Ramos (cell line): Measurements from ENCODE around the gene PARM1.

ENCODE experiments used
- in situ Hi-C: fragments of 300-500 bp; cut with MboI; formaldehyde crosslinking; loops from one replicate; pipeline ENCODE4 v1.14.3; 2022; ENCODE audit warnings: low sequenced_read_pairs; ENCODE audit not compliant: unreplicated experiment

The PARM1 gene

DNA sequence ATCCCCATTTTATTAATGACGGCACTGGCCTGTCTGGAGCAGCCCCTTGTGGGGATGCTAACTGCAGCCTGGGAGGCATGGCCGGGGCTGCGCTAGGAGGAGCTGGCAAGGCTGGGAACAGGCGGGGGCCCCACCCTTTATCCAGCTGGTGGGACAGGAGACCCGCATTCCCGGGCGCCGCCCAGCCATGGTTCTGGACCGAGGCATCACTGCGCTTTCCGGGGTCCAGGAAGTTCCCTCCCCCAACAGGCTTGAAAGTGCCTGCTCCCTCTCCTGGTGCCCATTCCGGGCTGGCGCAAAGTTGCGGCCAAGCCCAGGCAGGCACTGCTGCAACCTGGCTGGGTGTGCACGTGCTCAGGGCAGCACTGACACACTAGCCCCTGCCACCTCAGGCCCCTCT lies 124.5 kb downstream of the PARM1 start:
- in situ Hi-C loops = no loop called here

DNA sequence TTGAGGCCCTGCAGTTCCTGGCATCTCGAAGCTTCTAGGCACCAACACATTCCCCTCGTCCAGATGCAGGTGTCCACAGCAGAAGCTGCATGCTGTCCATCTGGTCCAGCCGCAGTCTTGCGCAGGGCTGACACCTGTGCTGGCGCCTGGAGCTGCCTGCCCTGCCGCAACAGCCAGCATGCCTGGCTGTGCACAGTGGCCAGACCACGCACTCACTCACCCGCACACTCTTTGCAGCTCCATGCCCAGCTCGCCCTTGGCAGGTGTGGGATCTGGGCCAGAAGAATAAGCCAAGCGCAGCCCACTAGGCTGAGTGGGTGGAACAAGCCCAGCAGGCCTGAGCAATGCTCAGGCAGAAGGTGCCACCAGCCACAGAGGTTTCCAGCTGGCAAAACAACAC lies 125.6 kb downstream of the PARM1 start:
- in situ Hi-C loops = no loop called here

DNA sequence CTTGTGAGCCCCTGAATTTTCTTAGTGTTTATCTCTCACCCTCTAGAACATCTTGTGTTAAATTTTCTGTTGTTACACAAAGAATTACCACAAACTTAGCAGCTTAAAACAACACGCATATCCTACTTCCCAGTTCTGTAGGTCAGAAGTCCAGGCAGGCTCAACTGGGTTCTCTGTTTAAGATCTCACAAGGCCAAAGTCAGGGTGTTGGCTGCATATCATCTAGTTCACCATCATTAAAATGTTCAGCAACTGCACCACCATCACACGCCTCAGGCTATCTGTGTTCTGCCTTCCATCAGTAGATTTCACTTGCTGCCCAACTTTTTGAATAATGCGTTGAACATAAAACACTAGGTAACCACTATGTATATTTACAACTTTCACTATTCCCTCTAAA lies 130.5 kb downstream of the PARM1 start:
- in situ Hi-C loops = no loop called here

DNA sequence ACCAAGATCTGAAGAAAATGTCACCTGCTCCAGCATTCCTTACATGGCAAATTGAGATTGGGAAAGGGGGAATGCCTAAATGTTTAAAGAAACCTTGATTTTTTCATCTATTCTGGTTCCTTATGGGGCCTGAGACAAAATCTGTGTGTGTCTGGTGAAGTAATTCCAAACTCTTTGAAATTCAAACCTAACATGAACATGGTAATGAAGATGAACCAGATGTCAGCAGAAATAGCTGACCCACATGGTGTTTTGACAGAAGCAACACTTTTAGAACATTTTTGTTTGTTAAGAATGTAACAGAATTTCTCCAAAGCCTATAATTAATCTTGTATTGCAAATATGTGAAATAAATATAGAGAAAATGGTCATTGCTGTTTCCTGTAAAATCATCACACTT lies 133.0 kb downstream of the PARM1 start:
- in situ Hi-C loops = no loop called here

DNA sequence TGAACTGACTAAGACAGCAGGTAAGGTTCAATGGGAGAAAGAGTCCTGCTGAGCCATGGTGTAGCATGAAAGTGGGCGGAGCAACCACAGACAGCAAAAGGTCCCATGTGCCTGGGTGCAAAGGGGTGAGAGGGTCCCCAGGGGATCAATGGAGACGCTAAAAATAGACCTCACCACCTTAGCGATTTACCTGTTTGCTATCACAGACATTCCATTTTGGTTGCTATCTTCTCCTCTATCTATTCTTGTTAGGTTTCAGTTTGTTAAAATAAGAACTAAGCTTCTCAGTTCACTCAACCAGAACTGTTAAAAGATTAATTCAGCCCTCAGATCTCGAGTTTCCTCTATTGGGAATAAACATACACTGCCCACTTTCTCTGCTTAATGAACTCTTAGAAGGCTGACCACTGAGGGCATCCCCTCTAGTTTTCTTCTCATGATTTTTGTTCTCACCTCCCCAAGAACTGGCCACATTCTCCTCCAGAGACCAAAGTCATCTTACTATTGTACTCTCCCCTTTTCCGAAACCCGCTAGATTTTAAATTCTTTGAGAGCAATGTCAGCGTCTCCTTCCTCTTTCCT lies 136.7 kb downstream of the PARM1 start:
- in situ Hi-C loops = no loop called here

DNA sequence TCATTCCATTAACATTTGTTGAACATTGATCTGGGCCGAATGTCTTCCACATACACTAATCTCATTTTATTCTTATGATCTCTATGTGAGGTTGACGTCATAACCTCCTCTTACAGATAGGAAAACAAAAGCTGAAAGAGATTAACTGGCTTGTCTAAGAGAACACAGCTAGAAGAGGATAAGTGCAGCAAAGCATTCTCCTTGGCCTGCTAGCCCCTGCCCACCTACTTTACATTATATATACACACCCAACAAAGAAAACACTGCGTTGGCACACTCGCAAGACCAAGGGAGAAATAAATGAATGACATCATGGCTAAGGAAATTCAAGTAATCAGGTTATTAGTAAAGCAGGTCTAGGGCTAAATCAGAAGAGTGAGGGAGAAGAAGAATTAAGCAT lies 138.4 kb downstream of the PARM1 start:
- in situ Hi-C loops = no loop called here

DNA sequence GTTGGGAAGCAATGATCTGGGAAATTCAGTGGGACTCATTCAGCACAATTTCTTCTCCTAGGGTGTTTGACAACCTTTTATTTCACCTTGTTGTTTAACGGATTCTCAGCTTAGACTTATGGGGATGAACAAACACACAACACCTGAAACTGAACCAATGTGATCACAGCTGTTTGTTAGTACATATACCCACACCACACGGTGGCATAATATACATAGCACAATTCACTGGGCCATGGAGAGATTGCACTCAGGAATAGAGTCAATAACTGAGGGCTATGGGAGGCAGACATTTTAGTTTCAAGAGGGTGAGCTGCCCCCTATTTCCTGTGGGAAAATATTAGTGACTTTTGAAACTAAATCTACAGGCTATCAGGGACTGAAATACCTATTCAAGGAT lies 148.0 kb downstream of the PARM1 start:
- in situ Hi-C loops = no loop called here

DNA sequence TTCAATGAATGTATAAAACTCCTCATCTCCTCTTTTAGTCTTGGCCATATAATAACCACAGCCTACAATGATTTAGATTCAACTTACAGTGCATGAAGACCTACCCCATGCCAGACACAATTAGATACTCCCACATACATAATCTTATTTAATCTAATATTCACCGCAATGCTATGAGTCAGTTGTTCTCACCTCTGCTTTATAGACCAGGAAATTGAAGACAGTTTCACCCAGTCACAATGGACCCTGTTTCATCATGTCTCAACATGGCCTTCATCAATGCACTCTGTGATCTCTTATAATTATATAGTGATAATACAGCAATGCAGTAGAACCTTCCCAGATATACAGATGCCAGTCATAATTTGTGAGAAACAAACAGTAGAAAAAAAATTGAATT lies 148.6 kb downstream of the PARM1 start:
- in situ Hi-C loops = no loop called here

DNA sequence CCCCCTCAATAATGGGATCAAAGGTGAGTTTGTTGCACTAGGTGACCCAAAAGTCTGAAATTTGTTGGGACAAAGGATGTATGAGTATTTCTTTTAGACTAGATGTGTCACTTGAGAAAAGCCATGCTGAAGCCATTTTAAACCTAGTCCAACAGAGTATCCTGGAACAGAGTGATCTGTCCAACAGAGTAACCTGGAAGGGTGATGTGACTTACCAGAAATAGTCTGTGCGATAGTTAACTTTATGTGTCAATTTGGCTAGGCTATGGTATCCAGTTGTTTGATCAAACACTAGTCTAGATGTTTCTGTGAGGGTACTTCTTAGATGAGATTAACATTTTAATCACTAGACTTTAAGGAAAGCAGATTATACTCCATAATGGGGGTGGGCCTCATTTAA lies 154.5 kb downstream of the PARM1 start:
- in situ Hi-C loops = no loop called here

DNA sequence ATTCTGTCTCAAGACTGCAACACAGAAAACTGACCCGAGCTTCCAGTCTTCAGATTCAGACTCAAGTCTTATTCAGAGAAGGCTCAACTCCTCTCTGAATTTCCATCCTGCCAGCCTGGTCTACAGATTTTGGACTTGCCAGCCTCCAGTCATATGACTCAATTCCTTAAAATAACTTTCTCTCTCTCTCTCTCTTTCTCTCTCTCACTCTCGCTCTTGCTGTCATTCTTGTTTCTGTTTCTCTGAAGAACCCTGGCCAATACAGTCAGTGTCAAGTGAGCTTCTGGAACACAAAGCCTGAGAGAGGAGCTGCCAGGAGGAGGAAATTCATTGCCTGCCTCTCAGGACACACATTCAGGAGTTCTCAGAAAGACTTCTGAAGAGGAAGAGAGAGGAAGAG lies 154.9 kb downstream of the PARM1 start:
- in situ Hi-C loops = no loop called here

DNA sequence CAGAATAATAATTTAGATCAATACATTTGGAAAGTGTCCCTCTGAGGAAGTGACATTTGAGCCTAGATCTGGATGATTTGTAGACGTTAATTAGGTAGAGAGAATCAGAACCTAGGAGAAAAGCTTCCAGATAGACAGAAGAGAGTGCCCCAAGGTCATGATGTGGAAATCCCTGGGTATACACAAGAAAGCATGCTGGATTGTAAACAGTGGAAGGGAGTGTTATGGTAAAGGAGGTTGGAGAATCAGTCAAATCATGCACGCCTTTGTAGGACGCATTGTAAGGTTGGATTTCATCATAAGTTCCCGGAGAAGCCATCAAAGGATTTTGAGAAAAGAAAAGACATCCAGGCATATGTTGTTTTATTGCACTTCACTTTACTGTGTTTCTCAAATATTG lies 156.3 kb downstream of the PARM1 start:
- in situ Hi-C loops = no loop called here

DNA sequence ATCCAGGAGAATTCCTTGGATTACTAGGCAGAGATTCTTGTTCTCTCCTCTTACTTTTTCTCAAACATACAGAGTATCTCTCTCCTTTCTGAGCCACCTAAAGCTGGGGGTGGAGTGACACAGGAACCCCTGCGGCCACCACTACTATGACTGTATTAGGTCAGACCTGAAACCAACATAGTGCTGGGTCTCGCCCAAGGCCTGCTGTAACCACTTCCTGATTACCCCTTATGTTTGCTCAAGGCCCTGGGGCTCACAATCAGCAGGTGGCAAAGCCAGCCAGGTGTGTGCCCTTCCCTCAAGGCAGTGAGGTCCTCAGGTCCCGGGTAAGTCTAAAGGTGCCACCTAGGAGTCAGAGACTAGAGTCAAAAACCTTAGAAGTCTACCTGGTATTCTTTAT lies 166.4 kb downstream of the PARM1 start:
- in situ Hi-C loops = no loop called here
